Heart left ventricle (tissue), 13 donors: ENCODE data around the gene UBD.

ENCODE experiments used
- POLR2A ChIP-seq, 2 donors: fragments of 450-650 bp; IDR thresholded peaks; one replicate each; pipeline ENCODE4 v1.6.1; 2017; ENCODE audit warnings: antibody characterized with exemption in 2 of 2, mild to moderate bottlenecking in 2 of 2, moderate library complexity in 2 of 2
- TF ChIP-seq, protein P1 (sequence below), 12 donors: fragments of 200-600 bp; sonication (generic) in 4 of 12; IDR thresholded peaks; one replicate each; pipeline versions ENCODE4 v1.5.0 to v1.8.0; 2018 to 2022; ENCODE audit warnings: antibody characterized with exemption in 12 of 12, mild to moderate bottlenecking in 5 of 12
- donor health status: ischemic (EF 13 %, LVEDD 7.1; RV severe dilation, severe dysfunction).
- donor health status: DM: no; HTN: yes; CAD: no.
- donor health status: DM: no; HTN: no; CAD: no.
- donor health status: ischemic (EF 25% LVEDD 6.9; RV normal size, moderate dysfunction).
- donor health status: ischemic (EF 25% LVEDD 5.7; RV mildly dilated, moderate dysfunction).
- donor health status: ischemic (EF 35%, LVEDD 5.7; RV mildly dilated, moderate dysfunction).
- donor health status: nonischemic (EF 11% LVEDD 7.7; RV severe dilation, severe dysfunction).
- donor health status: DM: yes; HTN: yes; CAD: no.
- donor health status: PGD.
- donor health status: ischemic (EF 29% LVEDD 5.4; RV normal size, mild dysfunction).
- donor health status: nonischemic (EF 23%, LVEDD 6.1; RV moderate dilation, normal function).

DNA sequence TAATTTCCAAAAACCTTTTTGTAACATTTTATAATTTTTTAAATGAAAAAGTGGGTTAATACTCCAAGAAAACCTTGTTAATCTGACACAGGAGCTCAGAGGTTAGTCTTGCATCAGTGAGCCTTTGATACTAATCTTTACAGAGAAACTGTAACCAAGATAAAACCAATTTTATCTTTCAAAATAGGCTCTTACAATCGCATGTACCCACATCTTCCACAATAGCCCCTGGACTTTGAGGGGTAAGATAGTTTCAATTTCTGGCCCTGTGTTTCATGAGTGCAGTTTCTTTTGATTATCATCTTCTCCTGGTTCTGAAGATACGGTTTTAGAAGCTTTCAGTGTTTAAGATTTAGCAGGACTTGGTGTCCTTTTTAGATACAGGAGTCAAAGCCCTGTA lies 37.3 kb downstream of the UBD start:
- no peak for TF ChIP-seq POLR2A (IDR thresholded peaks at IDR 0.05)
- TF ChIP-seq, protein P1, sequence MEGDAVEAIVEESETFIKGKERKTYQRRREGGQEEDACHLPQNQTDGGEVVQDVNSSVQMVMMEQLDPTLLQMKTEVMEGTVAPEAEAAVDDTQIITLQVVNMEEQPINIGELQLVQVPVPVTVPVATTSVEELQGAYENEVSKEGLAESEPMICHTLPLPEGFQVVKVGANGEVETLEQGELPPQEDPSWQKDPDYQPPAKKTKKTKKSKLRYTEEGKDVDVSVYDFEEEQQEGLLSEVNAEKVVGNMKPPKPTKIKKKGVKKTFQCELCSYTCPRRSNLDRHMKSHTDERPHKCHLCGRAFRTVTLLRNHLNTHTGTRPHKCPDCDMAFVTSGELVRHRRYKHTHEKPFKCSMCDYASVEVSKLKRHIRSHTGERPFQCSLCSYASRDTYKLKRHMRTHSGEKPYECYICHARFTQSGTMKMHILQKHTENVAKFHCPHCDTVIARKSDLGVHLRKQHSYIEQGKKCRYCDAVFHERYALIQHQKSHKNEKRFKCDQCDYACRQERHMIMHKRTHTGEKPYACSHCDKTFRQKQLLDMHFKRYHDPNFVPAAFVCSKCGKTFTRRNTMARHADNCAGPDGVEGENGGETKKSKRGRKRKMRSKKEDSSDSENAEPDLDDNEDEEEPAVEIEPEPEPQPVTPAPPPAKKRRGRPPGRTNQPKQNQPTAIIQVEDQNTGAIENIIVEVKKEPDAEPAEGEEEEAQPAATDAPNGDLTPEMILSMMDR (IDR thresholded peaks at IDR 0.05) = no peak
